IPS-18a (cell line): ENCODE measurements around the gene GCC1.

Experiments used
- H3K27ac ChIP-seq: one replicate; pipeline ENCODE4 v1.5.1; 2013; ENCODE audit warnings: low read length
- H3K27me3 ChIP-seq: one replicate; pipeline ENCODE4 v1.6.1; 2013; ENCODE audit warnings: mild to moderate bottlenecking, low read length; ENCODE audit not compliant: control insufficient read depth, insufficient read depth
- H3K36me3 ChIP-seq: one replicate; pipeline ENCODE4 v1.6.1; 2013; ENCODE audit warnings: low read depth, low read length; ENCODE audit not compliant: control insufficient read depth
- H3K4me1 ChIP-seq: one replicate; pipeline ENCODE4 v1.6.1; 2013; ENCODE audit warnings: low read depth, low read length; ENCODE audit not compliant: control insufficient read depth
- H3K4me3 ChIP-seq: one replicate; pipeline ENCODE4 v1.5.1; 2013; ENCODE audit warnings: low read length
- H3K9ac ChIP-seq: one replicate; pipeline ENCODE4 v1.6.1; 2013; ENCODE audit warnings: mild to moderate bottlenecking, low read length, moderate library complexity
- H3K9me3 ChIP-seq: one replicate; pipeline ENCODE4 v1.6.1; 2013; ENCODE audit warnings: low read depth, low read length; ENCODE audit not compliant: control insufficient read depth

GCC1 gene

GRCh38 chr7:127535546-127536393, 49.6 kb downstream of the GCC1 start:
- Histone ChIP-seq H3K9ac (no peak overlapping the region), H3K9me3 (no peaks in the 10 kb centered on the region), H3K4me3 (no peak overlapping the region), H3K4me1 (peaks cover 16% of the 10 kb centered on the region), H3K36me3 (no peaks in the 10 kb centered on the region), H3K27me3 (peaks cover 49% of the 10 kb centered on the region), H3K27ac (no peak overlapping the region)

GRCh38 chr7:127534636-127535035, 50.8 kb downstream of the GCC1 start:
- peaks cover 49% of the 10 kb centered on the region for H3K27me3 ChIP-seq
- no peaks in the 10 kb centered on the region for H3K36me3 ChIP-seq
- H3K4me1 ChIP-seq, result peaks cover 16% of the 10 kb centered on the region
- H3K4me3 ChIP-seq, result no peak overlapping the region
- no peaks in the 10 kb centered on the region for H3K9me3 ChIP-seq
- H3K27ac ChIP-seq, result no peak overlapping the region
- H3K9ac ChIP-seq, result no peak overlapping the region

- H3K27me3 ChIP-seq, result peaks cover 56% of the 10 kb centered on the region
These were observed 52.7 kb downstream of the GCC1 start for GRCh38 chr7:127532736-127533135.

GRCh38 chr7:127532151-127532550, 53.2 kb downstream of the GCC1 start:
- Histone ChIP-seq H3K9ac (no peak overlapping the region), H3K4me1 (peaks cover 15% of the 10 kb centered on the region), H3K27me3 (peaks cover 56% of the 10 kb centered on the region), H3K27ac (no peak overlapping the region), H3K36me3 (no peaks in the 10 kb centered on the region), H3K4me3 (no peak overlapping the region), H3K9me3 (no peaks in the 10 kb centered on the region)

More at GRCh38 chr7:127532736-127533135, 52.7 kb downstream of the GCC1 start:
- Histone ChIP-seq H3K4me1 (peaks cover 16% of the 10 kb centered on the region), H3K36me3 (no peaks in the 10 kb centered on the region), H3K9me3 (no peaks in the 10 kb centered on the region), H3K4me3 (no peak overlapping the region), H3K9ac (no peak overlapping the region), H3K27ac (no peak overlapping the region)
